Erythroblast (primary cell): Measurements from ENCODE around the gene STK32C.
"Not testable (repeated sequence)": the region's sequence is repeated elsewhere in the genome, so short reads cannot be mapped to it uniquely, and the experiment has no call there.

Experiments used
- DNase-seq, 2 experiments: peaks; one replicate each; lab custom pipeline; 2025; lab: John Stamatoyannopoulos, UW
- GATA1 ChIP-seq: IDR thresholded peaks from 2 replicates; pipeline ENCODE4 v1.6.1; 2011; ENCODE audit warnings: low read depth, mild to moderate bottlenecking, control low read depth, low read length, moderate library complexity
- POLR2A ChIP-seq: IDR thresholded peaks from 2 replicates; pipeline ENCODE4 v1.6.1; 2011; ENCODE audit warnings: mild to moderate bottlenecking, low read length

STK32C gene

GRCh38 chr10:132319853-132320653 is 12.3 kb upstream of the STK32C start:
- DNase-seq = peak; percentile 54 to 80
- TF ChIP-seq GATA1 (no peak), POLR2A (no peak)

GRCh38 chr10:132317477-132317876 is 9.7 kb upstream of the STK32C start:
- DNase-seq = not testable (repeated sequence)

GRCh38 chr10:132316133-132316532 is 8.4 kb upstream of the STK32C start:
- TF ChIP-seq POLR2A (no peak), GATA1 (no peak)
- DNase-seq = no peak

- not testable (repeated sequence) for DNase-seq
Observed at GRCh38 chr10:132314881-132315280, 7.1 kb upstream of the STK32C start.

- TF ChIP-seq POLR2A (no peak), GATA1 (no peak)
- DNase-seq = no peak
Observed at GRCh38 chr10:132314336-132314735, 6.6 kb upstream of the STK32C start.

GRCh38 chr10:132313865-132314264 is 6.1 kb upstream of the STK32C start:
- TF ChIP-seq POLR2A (no peak), GATA1 (no peak)

GRCh38 chr10:132313305-132313704 is 5.6 kb upstream of the STK32C start:
- DNase-seq = no peak
- TF ChIP-seq POLR2A (no peak), GATA1 (no peak)

More at GRCh38 chr10:132313865-132314264, 6.1 kb upstream of the STK32C start:
- DNase-seq = no peak

GRCh38 chr10:132311338-132311939 is 3.7 kb upstream of the STK32C start:
- no peak for TF ChIP-seq GATA1
- no peak for TF ChIP-seq POLR2A
- no peak for DNase-seq

- no peak for DNase-seq
Observed at GRCh38 chr10:132310701-132311337, 3.1 kb upstream of the STK32C start.

GRCh38 chr10:132309879-132310591 is 2.3 kb upstream of the STK32C start:
- DNase-seq = no peak
- TF ChIP-seq GATA1 (no peak), POLR2A (no peak)

More at GRCh38 chr10:132310701-132311337, 3.1 kb upstream of the STK32C start:
- TF ChIP-seq POLR2A (no peak), GATA1 (no peak)

GRCh38 chr10:132309471-132309865 is 1.7 kb upstream of the STK32C start:
- no peak for DNase-seq
- no peak for TF ChIP-seq POLR2A
- no peak for TF ChIP-seq GATA1

GRCh38 chr10:132308587-132309470 is 1.1 kb upstream of the STK32C start:
- TF ChIP-seq GATA1 (no peak), POLR2A (no peak)
- DNase-seq = peak in 1 of 2 experiments; percentile 48
